ENCODE results near the gene SLA2.
"Not testable (repeated sequence)": the region's sequence is repeated elsewhere in the genome, so short reads cannot be mapped to it uniquely, and the experiment has no call there.

Gene SLA2

DNA sequence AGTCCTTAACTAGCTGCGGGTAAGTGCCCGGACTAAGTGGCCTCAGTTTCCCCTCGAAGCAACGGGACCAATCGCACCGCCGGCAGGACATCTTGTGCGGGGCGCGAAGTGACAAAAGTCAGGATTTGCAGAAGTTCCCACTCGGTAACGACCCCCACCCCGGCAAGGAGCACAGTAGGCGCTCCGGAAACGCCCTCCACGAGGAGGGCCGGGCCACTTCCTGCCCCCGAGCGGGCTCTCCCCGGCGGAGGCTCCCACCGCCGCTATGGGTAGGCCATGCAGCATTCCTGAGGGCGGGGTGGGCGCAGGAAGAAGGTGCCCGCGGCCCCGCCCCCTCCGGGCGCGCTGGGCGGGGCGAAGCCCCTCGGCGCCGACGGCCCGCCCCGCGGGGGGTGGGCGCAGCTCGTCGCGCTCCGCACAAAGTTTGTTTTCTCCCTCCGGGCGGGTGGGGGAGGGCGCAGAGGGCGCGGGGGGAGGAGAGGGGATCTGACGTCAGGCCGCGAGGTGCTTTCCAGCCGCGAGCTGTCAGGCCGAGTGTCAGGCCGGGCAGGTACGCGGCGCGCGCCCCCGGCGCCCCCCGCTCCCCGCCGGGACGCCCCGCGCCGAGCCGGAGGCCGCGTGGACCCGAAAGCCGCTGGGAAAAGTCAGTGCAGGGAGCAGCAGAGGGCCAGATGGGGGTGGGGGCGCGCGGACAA, 72.7 kb downstream of the SLA2 start, which contains the start of gene TGIF2:
Gene TGIF2 (plus strand): TSS at position 495 of the 695 bp plus-strand sequence. CDS start 5,178 bp downstream, outside the sequence.
- DNase-seq = no peak

DNA sequence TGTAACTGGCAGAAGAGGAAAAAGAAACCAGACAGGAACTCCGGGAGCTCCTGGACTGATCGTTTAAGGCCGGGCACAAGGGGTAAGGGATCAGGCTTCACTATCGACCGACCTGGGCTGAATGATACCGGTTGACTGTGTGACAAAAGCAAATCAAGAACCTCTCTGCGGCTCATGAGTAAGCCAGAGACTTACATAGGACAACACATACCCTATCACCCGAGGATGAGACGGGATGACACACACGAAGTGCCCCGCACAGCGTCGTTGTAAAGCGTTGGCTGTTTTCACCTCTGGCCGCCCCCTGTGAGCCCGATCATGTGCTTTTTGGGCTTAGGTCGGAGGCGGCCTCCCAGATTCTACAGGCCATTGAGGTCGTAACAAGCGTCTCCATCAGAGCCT, 73.3 kb downstream of the SLA2 start:
- no peak for DNase-seq

DNA sequence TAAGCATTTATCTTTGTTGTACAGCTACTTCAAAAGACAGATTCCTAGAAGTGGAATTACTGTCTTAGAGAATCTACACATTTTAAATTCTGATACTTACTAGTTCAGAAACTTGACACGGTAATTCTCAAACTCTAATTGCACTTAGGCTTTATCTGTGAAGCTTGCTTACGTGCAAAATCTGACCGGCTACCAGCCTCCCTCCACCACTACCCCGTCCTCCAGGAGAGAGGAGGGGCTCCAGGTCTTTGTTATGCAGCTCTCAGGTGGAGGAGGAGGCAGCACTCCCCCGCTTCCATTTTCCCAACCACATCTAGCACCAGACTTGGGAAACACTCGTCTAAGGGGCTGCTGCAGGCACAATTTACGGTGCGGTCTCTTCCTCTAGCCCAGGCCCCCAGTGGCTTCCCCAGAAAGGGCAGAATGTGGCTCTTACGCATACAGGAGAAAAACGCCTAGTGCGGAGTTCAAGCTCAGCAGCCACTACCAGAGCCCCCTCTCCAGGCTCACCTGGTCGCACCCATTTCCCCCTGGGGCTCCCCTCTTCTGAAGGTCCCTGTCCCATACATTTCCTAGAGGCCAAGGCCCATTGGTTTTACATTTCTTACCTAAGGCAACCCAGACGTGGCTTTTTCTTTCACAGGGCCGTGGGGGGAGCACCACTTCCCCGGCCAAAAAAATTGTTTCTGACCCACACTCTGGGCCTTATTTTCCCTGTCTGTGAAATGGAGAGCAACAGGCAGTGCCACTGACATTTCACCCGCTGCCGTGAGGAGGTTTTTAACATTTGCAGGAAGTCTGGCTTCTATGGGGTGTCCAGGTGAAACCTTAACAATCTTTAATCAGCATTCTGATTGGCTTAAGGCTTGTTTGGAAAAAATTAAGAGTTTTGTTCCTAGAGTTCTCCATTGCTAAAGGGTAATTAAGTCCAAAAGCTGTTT, 74.2 kb downstream of the SLA2 start:
- DNase-seq = no peak

DNA sequence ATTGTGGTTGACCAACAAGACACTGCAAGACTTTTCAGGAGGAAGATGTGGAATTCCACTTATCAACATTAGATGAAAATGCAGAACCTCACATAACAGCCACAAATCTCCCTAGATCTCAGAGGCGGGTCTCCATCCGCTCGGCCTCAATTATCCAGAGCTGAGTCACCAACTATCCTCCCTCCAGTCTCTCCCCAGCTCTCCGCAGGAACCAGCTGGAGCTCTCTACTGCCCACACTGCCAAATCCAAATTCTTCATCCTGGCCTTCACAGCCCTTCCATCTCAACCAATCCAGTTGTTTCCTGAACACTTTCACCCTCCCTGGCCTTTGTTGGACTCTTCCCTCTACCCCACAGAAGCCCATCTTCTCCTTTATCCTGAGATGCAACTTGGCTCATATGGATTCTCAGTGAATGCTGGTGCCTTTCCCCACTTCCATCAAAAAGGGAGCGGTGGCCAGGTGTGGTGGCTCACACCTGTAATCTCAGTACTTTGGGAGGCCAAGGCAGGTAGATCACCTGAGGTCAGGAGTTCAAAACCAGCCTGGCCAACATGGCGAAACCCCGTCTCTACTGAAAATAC, 76.1 kb downstream of the SLA2 start:
- no peak for DNase-seq

DNA sequence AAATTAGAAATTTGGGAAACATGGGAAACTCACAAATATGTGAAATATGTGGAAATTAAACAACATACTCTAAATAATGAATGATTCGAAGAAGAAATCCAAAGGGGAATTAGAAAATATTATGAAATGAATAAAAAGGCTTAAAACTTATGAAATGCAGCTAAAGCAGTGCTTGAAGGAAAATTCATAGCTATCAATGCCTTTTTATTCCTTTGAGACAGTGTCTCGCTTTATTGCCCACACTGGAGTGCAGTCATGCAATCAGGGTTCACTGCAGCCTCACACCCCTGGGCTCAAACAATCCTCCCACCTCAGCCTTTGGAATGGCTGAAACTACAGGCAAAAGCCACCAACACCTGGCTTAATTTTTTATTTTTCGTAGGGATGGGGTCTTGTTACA, 80.5 kb downstream of the SLA2 start:
- DNase-seq = no peak

- not testable (repeated sequence) for DNase-seq
Measured at GRCh38 chr20:36564726-36565121, 81.3 kb downstream of the SLA2 start.

GRCh38 chr20:36564078-36564725, 81.8 kb downstream of the SLA2 start:
- not testable (repeated sequence) for DNase-seq

DNA sequence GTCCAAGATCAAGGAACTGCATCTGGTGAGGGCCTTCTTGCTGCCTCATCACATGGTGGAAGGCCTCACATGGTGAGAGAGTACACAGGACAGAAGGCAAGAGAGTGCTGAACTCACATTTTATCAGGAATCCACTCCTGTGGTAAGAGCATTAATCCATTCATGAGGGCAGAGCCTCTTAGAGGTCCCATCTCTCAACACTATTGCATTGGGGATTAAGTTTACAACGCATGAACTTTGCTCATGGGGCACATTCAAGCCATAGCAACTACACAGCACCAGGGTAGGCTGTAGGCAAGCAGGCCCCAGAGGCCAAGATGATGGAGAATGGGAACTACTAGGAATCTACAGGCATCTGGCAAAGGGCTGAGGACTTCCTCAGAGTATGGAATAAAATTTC, 82.6 kb downstream of the SLA2 start:
- DNase-seq = no peak

- DNase-seq = no peak
Measured at GRCh38 chr20:36562724-36563123, 83.3 kb downstream of the SLA2 start.

Measured in NCI-H1694 (cell line).